ENCODE data around the gene EML4. TPM values are rescaled to one million over a fixed set of nuclear protein-coding genes. Genes with fewer than 3 reads are reported as not detected.

The EML4 gene
- total RNA-seq, 2 experiments from 2014 or later = 37.1 to 43.2 TPM

DNA sequence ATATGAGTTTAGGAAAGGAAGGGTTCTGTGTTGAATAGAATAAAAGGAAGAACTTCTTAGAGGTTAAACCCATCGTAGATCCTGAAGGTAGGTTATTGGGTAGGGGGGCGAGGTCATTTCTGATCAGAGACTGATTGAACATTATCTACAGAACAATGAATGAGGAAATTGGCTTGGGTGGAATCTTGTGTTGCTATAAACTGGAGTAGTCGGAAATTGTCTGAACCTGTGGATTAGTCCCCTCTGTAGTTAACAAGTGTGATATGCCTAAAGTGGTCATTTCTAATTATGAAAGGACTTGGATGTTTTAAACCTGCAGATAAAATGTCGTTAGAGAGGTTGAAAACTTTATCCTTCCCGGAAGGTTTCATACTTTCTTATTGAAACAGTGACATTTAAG is 42.1 kb downstream of the EML4 start:
- CTCF ChIA-PET (ENCODE audit: unreplicated experiment) = no interaction called here
- H3K36me3 ChIP-seq (ENCODE audit: insufficient read depth, low read length) = no peaks in the 10 kb centered on the region
- TF ChIP-seq EZH2phosphoT487 (IDR thresholded peaks at IDR 0.05; ENCODE audit: borderline replicate concordance, low read depth, low read length) = no peak
- TF ChIP-seq, protein P1, sequence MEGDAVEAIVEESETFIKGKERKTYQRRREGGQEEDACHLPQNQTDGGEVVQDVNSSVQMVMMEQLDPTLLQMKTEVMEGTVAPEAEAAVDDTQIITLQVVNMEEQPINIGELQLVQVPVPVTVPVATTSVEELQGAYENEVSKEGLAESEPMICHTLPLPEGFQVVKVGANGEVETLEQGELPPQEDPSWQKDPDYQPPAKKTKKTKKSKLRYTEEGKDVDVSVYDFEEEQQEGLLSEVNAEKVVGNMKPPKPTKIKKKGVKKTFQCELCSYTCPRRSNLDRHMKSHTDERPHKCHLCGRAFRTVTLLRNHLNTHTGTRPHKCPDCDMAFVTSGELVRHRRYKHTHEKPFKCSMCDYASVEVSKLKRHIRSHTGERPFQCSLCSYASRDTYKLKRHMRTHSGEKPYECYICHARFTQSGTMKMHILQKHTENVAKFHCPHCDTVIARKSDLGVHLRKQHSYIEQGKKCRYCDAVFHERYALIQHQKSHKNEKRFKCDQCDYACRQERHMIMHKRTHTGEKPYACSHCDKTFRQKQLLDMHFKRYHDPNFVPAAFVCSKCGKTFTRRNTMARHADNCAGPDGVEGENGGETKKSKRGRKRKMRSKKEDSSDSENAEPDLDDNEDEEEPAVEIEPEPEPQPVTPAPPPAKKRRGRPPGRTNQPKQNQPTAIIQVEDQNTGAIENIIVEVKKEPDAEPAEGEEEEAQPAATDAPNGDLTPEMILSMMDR (conservative IDR thresholded peaks at IDR 0.05; ENCODE audit: low read length) = no peak
- no peak overlapping the region for H2AFZ ChIP-seq (ENCODE audit: low read length)
- BruUV-seq (replicated peaks) = no TSS peak
- no peaks in the 10 kb centered on the region for H3K9me2 ChIP-seq (ENCODE audit: insufficient read depth, low read length)
- DNase-seq (ENCODE audit: low spot score) = no peak
- no peaks in the 10 kb centered on the region for H3K79me2 ChIP-seq (ENCODE audit: insufficient read depth, low read depth, low read length)
- POLR2A ChIA-PET = no interaction called here
- H3K9me3 ChIP-seq (ENCODE audit: low read length) = no peaks in the 10 kb centered on the region
- no peaks in the 10 kb centered on the region for H3K4me1 ChIP-seq (ENCODE audit: insufficient read depth, low read length, poor library complexity, severe bottlenecking)
- no peaks in the 10 kb centered on the region for H4K20me1 ChIP-seq (ENCODE audit: insufficient read depth, low read length)
- H3K27ac ChIP-seq (ENCODE audit: low read depth, low read length, poor library complexity, severe bottlenecking) = no peak overlapping the region
- no peak overlapping the region for H3K4me3 ChIP-seq (ENCODE audit: low read depth, low read length, poor library complexity, severe bottlenecking)
- intact Hi-C loops (cut with micrococcal nuclease; ENCODE audit: unreplicated experiment) = no loop called here
- no peak overlapping the region for H3K4me2 ChIP-seq (ENCODE audit: low read length)

DNA sequence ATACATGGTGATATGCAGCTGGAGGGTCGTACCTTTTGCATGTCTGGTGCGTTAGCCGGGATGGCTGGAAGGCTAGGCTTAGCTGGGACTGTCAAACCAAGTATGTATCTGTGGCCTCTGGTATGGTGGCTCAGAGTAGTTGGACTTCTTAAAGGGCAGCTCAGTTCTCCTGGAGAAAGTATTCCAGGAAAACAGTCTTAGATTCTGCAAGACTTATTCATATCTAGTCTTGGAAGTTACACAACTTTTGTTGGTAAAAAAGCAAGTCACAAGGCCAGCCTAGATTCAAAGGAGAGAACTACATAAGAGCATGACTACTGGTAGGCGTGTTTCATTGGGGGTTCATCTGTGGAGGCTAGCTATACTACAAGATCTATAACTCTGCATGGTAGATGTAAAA is 45.5 kb downstream of the EML4 start:
- no peaks in the 10 kb centered on the region for H3K9me2 ChIP-seq (ENCODE audit: insufficient read depth, low read length)
- ChIA-PET POLR2A (interaction anchor here (0.7 kb wide), 2 partner anchors 34 to 236 kb away, joined by 3 read pairs; no protein-coding TSS in a partner anchor), CTCF (ENCODE audit: unreplicated experiment) (no interaction called here)
- no peak overlapping the region for H2AFZ ChIP-seq (ENCODE audit: low read length)
- intact Hi-C loops (cut with micrococcal nuclease; ENCODE audit: unreplicated experiment) = no loop called here
- H3K4me2 ChIP-seq (ENCODE audit: low read length) = no peak overlapping the region
- TF ChIP-seq EZH2phosphoT487 (IDR thresholded peaks at IDR 0.05; ENCODE audit: borderline replicate concordance, low read depth, low read length) = no peak
- TF ChIP-seq, protein P1 (conservative IDR thresholded peaks at IDR 0.05; ENCODE audit: low read length) = no peak
- H4K20me1 ChIP-seq (ENCODE audit: insufficient read depth, low read length) = no peaks in the 10 kb centered on the region
- no peak overlapping the region for H3K27ac ChIP-seq (ENCODE audit: low read depth, low read length, poor library complexity, severe bottlenecking)
- H3K4me3 ChIP-seq (ENCODE audit: low read depth, low read length, poor library complexity, severe bottlenecking) = no peak overlapping the region
- no peaks in the 10 kb centered on the region for H3K9me3 ChIP-seq (ENCODE audit: low read length)
- H3K36me3 ChIP-seq (ENCODE audit: insufficient read depth, low read length) = no peaks in the 10 kb centered on the region
- no peaks in the 10 kb centered on the region for H3K79me2 ChIP-seq (ENCODE audit: insufficient read depth, low read depth, low read length)
- no TSS peak for BruUV-seq (replicated peaks)
- no peak for DNase-seq (ENCODE audit: low spot score)
- no peaks in the 10 kb centered on the region for H3K4me1 ChIP-seq (ENCODE audit: insufficient read depth, low read length, poor library complexity, severe bottlenecking)

DNA sequence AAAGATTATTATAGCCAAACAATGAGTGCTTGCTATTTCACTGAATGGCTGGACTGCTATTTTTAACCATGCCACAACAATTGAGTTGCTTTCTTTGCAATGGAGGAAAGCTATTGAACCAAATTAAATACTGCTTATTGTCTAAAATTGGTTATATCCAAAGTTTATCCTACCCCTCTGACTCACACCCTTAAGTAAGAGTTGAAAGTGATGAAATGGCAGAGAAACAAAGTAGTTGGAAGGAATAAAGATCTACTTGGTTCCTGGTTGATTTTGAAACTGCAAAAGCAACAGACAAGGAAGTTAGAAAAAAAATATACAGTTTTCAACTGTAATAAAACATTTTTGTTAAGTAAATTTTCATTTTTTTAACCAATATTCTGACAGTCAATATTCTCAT is 47.5 kb downstream of the EML4 start:
- no peak for TF ChIP-seq EZH2phosphoT487 (IDR thresholded peaks at IDR 0.05; ENCODE audit: borderline replicate concordance, low read depth, low read length)
- TF ChIP-seq, protein P1 (conservative IDR thresholded peaks at IDR 0.05; ENCODE audit: low read length) = no peak
- H3K36me3 ChIP-seq (ENCODE audit: insufficient read depth, low read length) = no peaks in the 10 kb centered on the region
- DNase-seq (ENCODE audit: low spot score) = no peak
- no peak overlapping the region for H3K27ac ChIP-seq (ENCODE audit: low read depth, low read length, poor library complexity, severe bottlenecking)
- no peaks in the 10 kb centered on the region for H3K4me1 ChIP-seq (ENCODE audit: insufficient read depth, low read length, poor library complexity, severe bottlenecking)
- H4K20me1 ChIP-seq (ENCODE audit: insufficient read depth, low read length) = no peaks in the 10 kb centered on the region
- ChIA-PET CTCF (ENCODE audit: unreplicated experiment) (no interaction called here), POLR2A (interaction anchor here (0.9 to 1.1 kb wide), 3 partner anchors 27 to 98 kb away, joined by 3 to 4 read pairs (median 4); no protein-coding TSS in a partner anchor)
- no peak overlapping the region for H3K4me3 ChIP-seq (ENCODE audit: low read depth, low read length, poor library complexity, severe bottlenecking)
- no peaks in the 10 kb centered on the region for H3K9me2 ChIP-seq (ENCODE audit: insufficient read depth, low read length)
- BruUV-seq (replicated peaks) = no TSS peak
- no peak overlapping the region for H3K4me2 ChIP-seq (ENCODE audit: low read length)
- intact Hi-C loops (cut with micrococcal nuclease; ENCODE audit: unreplicated experiment) = no loop called here
- H3K79me2 ChIP-seq (ENCODE audit: insufficient read depth, low read depth, low read length) = no peaks in the 10 kb centered on the region
- no peaks in the 10 kb centered on the region for H3K9me3 ChIP-seq (ENCODE audit: low read length)
- H2AFZ ChIP-seq (ENCODE audit: low read length) = no peak overlapping the region
